Transverse colon (tissue), 4 donors: ENCODE data around the gene C1QTNF6. TPM values are rescaled to one million over a fixed set of nuclear protein-coding genes. Genes with fewer than 3 reads are reported as not detected.

Source experiments
- DNase-seq: peaks from one replicate; pipeline ENCODE4 v3.0.0-alpha.2; 2019
- H3K27ac ChIP-seq, 4 donors: fragments of 200-600 bp; sonication (generic); 2 replicates each; pipeline ENCODE4 v1.5.1; 2016 to 2018; ENCODE audit warnings: inconsistent platforms in 4 of 4
- H3K27me3 ChIP-seq: fragments of 200-600 bp; sonication (generic); 2 replicates; pipeline ENCODE4 v1.5.1; 2017; ENCODE audit warnings: inconsistent platforms
- H3K36me3 ChIP-seq, 4 donors: fragments of 200-600 bp; sonication (generic); 2 replicates each; pipeline ENCODE4 v1.5.1; 2017 to 2019; ENCODE audit warnings: inconsistent platforms in 4 of 4
- H3K4me1 ChIP-seq, 4 donors: fragments of 200-600 bp; sonication (generic); 2 replicates each; pipeline ENCODE4 v1.5.1; 2017 to 2020; ENCODE audit warnings: inconsistent platforms in 4 of 4
- H3K4me3 ChIP-seq, 4 donors: fragments of 200-600 bp; sonication (generic); 1 replicate in 1 of 4; 2 replicates in 3 of 4; pipeline versions ENCODE4 v1.5.1 to v1.6.1; 2017 to 2019; ENCODE audit warnings: inconsistent platforms in 4 of 4
- H3K9me3 ChIP-seq, 2 donors: fragments of 200-600 bp; sonication (generic); 2 replicates each; pipeline ENCODE4 v1.5.1; 2017 to 2019; ENCODE audit warnings: inconsistent platforms in 2 of 2
- EP300 ChIP-seq: sonication (generic); formaldehyde crosslinking; IDR thresholded peaks from one replicate; pipeline ENCODE4 v1.6.1; 2017; ENCODE audit warnings: antibody characterized with exemption, low read depth
- POLR2A ChIP-seq: fragments of 450-650 bp; IDR thresholded peaks from one replicate; pipeline ENCODE4 v1.6.1; 2016; ENCODE audit warnings: antibody characterized with exemption, mild to moderate bottlenecking, moderate library complexity
- POLR2AphosphoS5 ChIP-seq, 3 donors: sonication (generic); formaldehyde crosslinking; IDR thresholded peaks; one replicate each; pipeline ENCODE4 v1.6.1; 2016; ENCODE audit warnings: antibody characterized with exemption in 3 of 3
- WGBS, 2 donors: methylation state at CpG; one replicate each; pipeline ENCODE4 v1.1.5; 2018; ENCODE audit warnings: low coverage in 1 of 2; 5-methylcytosine and 5-hydroxymethylcytosine counted together
- in situ Hi-C, 4 donors: fragments of 200-750 bp; cut with MboI; loops; one replicate each; pipeline versions ENCODE4 v1.15.0 to v1.15.1; 2017; ENCODE audit warnings: low sequenced_read_pairs in 3 of 4, low pct_ligation_motif_present in 1 of 4, low pct_unique_long_range_greater_than_20kb in 1 of 4
- intact Hi-C: fragments of 100-400 bp; cut with DNase I; formaldehyde crosslinking; loops from one replicate; pipeline ENCODE4 v1.15.1; 2023; ENCODE audit warnings: low total_unique reads
- total RNA-seq, 4 donors: library from RNA; depleted of rRNA; stranded (reverse); fragments of >200 nt; gene quantifications; one replicate each; pipeline ENCODE4 v1.1.0, GENCODE V29; 2016
- TF ChIP-seq, protein P1 (sequence below), 5 experiments: fragments of 200-600 bp in 3 of 5; fragments of 450-650 bp in 2 of 5; sonication (generic) in 3 of 5; IDR thresholded peaks; 1 replicate in 2 of 5; 2 replicates in 3 of 5; pipeline ENCODE4 v1.5.1; 2016 to 2017; ENCODE audit warnings: antibody characterized with exemption in 5 of 5, inconsistent platforms in 3 of 5, mild to moderate bottlenecking in 2 of 5, moderate library complexity in 1 of 5

Gene C1QTNF6
- total RNA-seq, 4 donors from 2014 or later, result 1.4 to 68.8 (median 7.5) TPM

DNA sequence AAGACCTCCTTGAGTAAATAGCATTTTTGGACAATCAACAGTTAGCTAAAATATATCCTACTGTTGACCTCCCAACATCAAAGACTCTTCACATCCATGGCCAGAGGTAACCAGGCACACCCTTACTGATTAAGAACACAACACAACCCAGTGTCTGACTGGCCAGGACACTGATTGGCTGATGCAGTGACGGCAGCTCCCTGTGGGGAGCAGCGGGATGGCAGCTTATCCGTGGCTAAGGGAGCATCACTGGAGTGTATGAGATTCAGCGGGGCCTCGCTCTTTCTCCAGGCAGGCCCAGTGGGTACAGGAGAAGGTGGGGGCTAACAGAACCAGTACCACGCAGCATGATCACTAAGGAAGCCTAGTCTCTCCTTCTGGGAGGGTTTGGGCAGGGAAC lies 28.0 kb downstream of the C1QTNF6 start:
- Histone ChIP-seq H3K4me3 (no peak overlapping the region), H3K4me1 (peaks cover 0 to 4% (median 0%) of the 10 kb centered on the region in 4 donors), H3K27ac (no peak overlapping the region), H3K27me3 (no peaks in the 10 kb centered on the region), H3K36me3 (no peaks in the 10 kb centered on the region), H3K9me3 (no peaks in the 10 kb centered on the region)
- TF ChIP-seq EP300 (no peak), POLR2A (no peak)
- TF ChIP-seq, protein P1, sequence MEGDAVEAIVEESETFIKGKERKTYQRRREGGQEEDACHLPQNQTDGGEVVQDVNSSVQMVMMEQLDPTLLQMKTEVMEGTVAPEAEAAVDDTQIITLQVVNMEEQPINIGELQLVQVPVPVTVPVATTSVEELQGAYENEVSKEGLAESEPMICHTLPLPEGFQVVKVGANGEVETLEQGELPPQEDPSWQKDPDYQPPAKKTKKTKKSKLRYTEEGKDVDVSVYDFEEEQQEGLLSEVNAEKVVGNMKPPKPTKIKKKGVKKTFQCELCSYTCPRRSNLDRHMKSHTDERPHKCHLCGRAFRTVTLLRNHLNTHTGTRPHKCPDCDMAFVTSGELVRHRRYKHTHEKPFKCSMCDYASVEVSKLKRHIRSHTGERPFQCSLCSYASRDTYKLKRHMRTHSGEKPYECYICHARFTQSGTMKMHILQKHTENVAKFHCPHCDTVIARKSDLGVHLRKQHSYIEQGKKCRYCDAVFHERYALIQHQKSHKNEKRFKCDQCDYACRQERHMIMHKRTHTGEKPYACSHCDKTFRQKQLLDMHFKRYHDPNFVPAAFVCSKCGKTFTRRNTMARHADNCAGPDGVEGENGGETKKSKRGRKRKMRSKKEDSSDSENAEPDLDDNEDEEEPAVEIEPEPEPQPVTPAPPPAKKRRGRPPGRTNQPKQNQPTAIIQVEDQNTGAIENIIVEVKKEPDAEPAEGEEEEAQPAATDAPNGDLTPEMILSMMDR (IDR thresholded peaks at IDR 0.05), result no peak
- intact Hi-C loops, result no loop called here
- DNase-seq, result no peak
- in situ Hi-C loops, result no loop called here
- 72% methylated on average over 6 of the region's 6 CpGs; no CpG with 5 or more reads in 1 of the 2 donors for WGBS, 2 donors

DNA sequence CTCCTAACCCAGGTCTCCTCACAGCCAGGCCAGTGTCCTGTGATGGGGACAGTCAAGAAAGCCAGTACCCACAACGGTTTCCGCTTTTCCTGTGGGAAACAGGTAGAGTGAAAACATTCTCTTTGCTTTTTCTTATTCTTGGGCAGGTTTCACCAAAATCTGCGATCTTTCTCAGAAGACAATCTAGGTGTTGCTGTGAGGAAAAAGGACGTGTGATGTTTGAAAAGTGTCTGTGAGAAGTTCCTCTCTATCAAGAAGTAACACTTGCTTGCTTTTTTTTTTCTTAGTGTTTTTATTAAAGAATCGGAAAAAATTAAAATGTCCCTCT lies 29.1 kb downstream of the C1QTNF6 start:
- Histone ChIP-seq H3K27ac (no peak overlapping the region), H3K27me3 (no peaks in the 10 kb centered on the region), H3K9me3 (no peaks in the 10 kb centered on the region), H3K4me3 (no peak overlapping the region), H3K4me1 (peaks cover 0 to 4% (median 0%) of the 10 kb centered on the region in 4 donors), H3K36me3 (no peaks in the 10 kb centered on the region)
- in situ Hi-C loops (no loop called here), intact Hi-C loops (no loop called here)
- 82 to 86% methylated on average over 5 of the region's 5 CpGs for WGBS, 2 donors
- DNase-seq, result no peak
- TF ChIP-seq POLR2AphosphoS5 (IDR thresholded peaks at IDR 0.05), result no peak
- TF ChIP-seq, protein P1 (IDR thresholded peaks at IDR 0.05), result no peak
- no peak for TF ChIP-seq POLR2A
- no peak for TF ChIP-seq EP300

DNA sequence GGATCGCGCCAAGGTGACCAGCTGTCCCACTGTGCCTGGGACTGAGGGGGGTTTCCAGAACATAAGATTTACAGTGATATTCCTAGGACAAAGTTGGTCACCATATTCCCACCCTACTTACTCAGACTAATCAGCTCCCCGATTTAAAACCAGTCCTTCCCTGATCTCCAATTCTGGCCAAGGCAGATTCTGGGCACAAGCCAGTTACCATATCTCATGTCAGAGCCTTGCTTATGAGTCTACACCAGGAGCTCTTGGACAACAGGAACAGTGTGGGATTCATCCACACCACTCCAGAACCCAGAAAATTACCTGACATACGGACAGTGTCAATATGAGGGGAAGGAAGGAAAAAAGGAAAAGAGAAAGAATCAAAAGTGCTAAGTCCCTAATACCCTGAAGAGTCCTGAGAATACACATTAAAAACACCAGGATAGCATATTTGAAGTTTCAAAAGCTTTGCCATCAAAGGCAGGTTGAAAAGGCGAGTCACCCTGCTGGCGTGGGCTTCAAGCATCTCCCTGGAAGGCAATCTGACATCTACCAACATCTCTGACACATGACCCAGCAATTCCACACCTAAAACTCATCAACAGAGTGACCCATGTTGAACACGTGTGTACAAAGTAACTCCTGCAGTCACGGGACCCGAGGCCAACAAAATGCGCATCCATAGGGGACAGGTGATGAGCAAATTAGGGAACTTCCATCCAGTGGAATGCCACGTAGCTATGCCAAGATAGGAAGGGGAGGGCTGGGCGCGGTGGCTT lies 30.3 kb downstream of the C1QTNF6 start:
- intact Hi-C loops, result no loop called here
- H3K4me1 ChIP-seq, result peaks cover 0 to 4% (median 0%) of the 10 kb centered on the region in 4 donors
- H3K4me3 ChIP-seq, result no peak overlapping the region
- H3K27ac ChIP-seq, result no peak overlapping the region
- H3K27me3 ChIP-seq, result no peaks in the 10 kb centered on the region
- DNase-seq, result no peak
- H3K36me3 ChIP-seq, result no peaks in the 10 kb centered on the region
- in situ Hi-C loops, result no loop called here
- 74 to 90% methylated on average over 3 to 13 of the region's 13 CpGs for WGBS, 2 donors
- H3K9me3 ChIP-seq, result no peaks in the 10 kb centered on the region
- no peak for TF ChIP-seq POLR2AphosphoS5 (IDR thresholded peaks at IDR 0.05)
- TF ChIP-seq EP300, result no peak
- no peak for TF ChIP-seq POLR2A
- TF ChIP-seq, protein P1 (IDR thresholded peaks at IDR 0.05), result no peak

DNA sequence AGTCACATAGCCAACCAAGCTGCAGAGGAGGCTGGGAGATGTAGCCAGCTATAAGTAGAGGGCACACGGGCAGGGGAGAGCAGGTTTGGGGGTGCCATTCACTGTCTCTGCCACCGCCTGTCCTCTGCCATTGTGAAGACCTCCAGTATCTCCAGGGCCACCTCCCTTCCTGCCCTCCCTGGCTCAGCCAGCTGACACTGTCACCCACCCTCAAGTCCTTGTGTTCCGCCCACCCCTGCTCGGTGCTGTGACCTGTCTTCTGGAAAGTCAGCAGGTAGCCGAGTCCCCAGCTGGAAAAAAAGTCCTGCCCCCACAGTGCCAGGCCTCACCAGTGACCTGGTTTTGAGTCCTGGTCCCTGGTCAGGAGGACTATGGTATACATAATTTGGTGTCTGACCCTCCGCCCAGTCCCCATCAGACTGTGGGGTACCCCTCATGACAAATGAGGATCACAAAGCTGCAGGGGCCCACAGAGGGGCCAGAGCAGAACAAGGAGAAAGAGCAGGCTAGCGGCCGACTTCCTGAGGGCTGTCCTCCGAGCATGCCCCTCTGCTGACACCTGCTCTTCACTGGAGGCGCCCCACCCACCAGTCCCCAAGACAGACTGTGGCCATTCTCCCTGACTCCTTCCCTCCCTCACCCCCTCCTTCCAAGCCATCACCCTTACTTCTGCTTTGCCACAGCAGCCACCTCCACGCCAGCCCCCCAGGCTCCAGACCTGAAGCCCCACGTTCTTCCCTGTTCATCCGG lies 31.2 kb downstream of the C1QTNF6 start:
- TF ChIP-seq, protein P1 (IDR thresholded peaks at IDR 0.05), result no peak
- TF ChIP-seq EP300, result no peak
- no peak for TF ChIP-seq POLR2AphosphoS5 (IDR thresholded peaks at IDR 0.05)
- TF ChIP-seq POLR2A, result no peak
- intact Hi-C loops (no loop called here), in situ Hi-C loops (no loop called here)
- H3K9me3 ChIP-seq, result no peaks in the 10 kb centered on the region
- H3K4me1 ChIP-seq, result no peaks in the 10 kb centered on the region
- DNase-seq, result no peak
- H3K27ac ChIP-seq, result no peak overlapping the region
- no peaks in the 10 kb centered on the region for H3K27me3 ChIP-seq
- WGBS, 2 donors, result 86% methylated on average over 13 of the region's 13 CpGs; no CpG with 5 or more reads in 1 of the 2 donors
- H3K36me3 ChIP-seq, result no peaks in the 10 kb centered on the region
- no peak overlapping the region for H3K4me3 ChIP-seq
